Adrenal gland (tissue), 12 donors: ENCODE data around the gene CCDC3. TPM values are rescaled to one million over a fixed set of nuclear protein-coding genes. Genes with fewer than 3 reads are reported as not detected.

ENCODE experiments used
- DNase-seq, 7 donors: peaks; one replicate each; pipeline ENCODE4 v3.0.0-alpha.2; 2019 to 2020
- H3K27ac ChIP-seq, 5 donors: fragments of 200-600 bp; sonication (generic) in 4 of 5; 1 replicate in 3 of 5; 2 replicates in 2 of 5; pipeline versions ENCODE4 v1.5.1 to v1.8.0; 2016 to 2020; ENCODE audit warnings: mild to moderate bottlenecking in 1 of 5
- H3K27me3 ChIP-seq: fragments of 200-600 bp; 2 replicates; pipeline ENCODE4 v1.8.0; 2021
- H3K36me3 ChIP-seq, 2 donors: fragments of 200-600 bp; replicated peaks in 1 of 2; 1 replicate in 1 of 2; 2 replicates in 1 of 2; pipeline versions ENCODE4 v1.5.1 to v1.8.0; 2018 to 2022
- H3K4me1 ChIP-seq, 2 donors: fragments of 200-600 bp; replicated peaks in 1 of 2; 1 replicate in 1 of 2; 2 replicates in 1 of 2; pipeline versions ENCODE4 v1.5.1 to v1.8.0; 2018 to 2021
- H3K4me3 ChIP-seq, 4 donors: fragments of 200-600 bp; sonication (generic) in 3 of 4; one replicate each; pipeline ENCODE4 v1.5.1; 2016 to 2018
- H3K9me3 ChIP-seq, 3 donors: fragments of 200-600 bp; sonication (generic) in 1 of 3; replicated peaks in 1 of 3; 1 replicate in 2 of 3; 2 replicates in 1 of 3; pipeline versions ENCODE4 v1.5.1 to v1.8.0; 2016 to 2021
- POLR2A ChIP-seq, 2 donors: fragments of 450-650 bp; IDR thresholded peaks; one replicate each; pipeline ENCODE4 v1.6.1; 2017; ENCODE audit warnings: antibody characterized with exemption in 2 of 2, mild to moderate bottlenecking in 2 of 2, moderate library complexity in 1 of 2
- WGBS, 4 donors: extraction: QIAGEN DNeasy Blood & Tissue Kit in 2 of 4; methylation state at CpG; one replicate each; pipeline versions ENCODE4 v1.1.5 to v1.1.7; 2013 to 2017; 5-methylcytosine and 5-hydroxymethylcytosine counted together
- intact Hi-C, 2 donors: fragments of 100-400 bp; cut with DNase I; formaldehyde crosslinking; loops; one replicate each; pipeline versions ENCODE4 v1.14.1 to v1.15.0; 2022 to 2023
- polyA plus RNA-seq, 3 donors: library from polyadenylated mRNA; stranded (reverse); fragments of 200-250 nt in 2 of 3; fragments of 350-450 nt in 1 of 3; fragmentation: Illumina TruSeq in 1 of 3; extraction: RNeasy Lipid Tissue Mini Kit (QIAGEN cat#74804) in 1 of 3; gene quantifications; one replicate each; pipeline ENCODE4 v1.2.3, GENCODE V29; 2013 to 2014
- total RNA-seq, 9 donors: library from RNA; depleted of rRNA in 4 of 9; stranded (reverse); fragments of >200 nt in 4 of 9; fragments of 120-200 nt in 1 of 9; fragmentation: NEBNext Ultra II Directional in 1 of 9; extraction: Animal tissue kit (Norgen Biotek cat#: 25700) in 1 of 9; gene quantifications; one replicate each; pipeline versions ENCODE4 v1.1.0 to v1.2.4, GENCODE V29; 2013 to 2023
- TF ChIP-seq, protein P1 (sequence below), 6 experiments: fragments of 450-650 bp in 4 of 6; fragments of 200-600 bp in 2 of 6; sonication (generic) in 1 of 6; IDR thresholded peaks; 1 replicate in 5 of 6; 2 replicates in 1 of 6; pipeline versions ENCODE4 v1.5.1 to v1.8.0; 2016 to 2021; ENCODE audit warnings: antibody characterized with exemption in 6 of 6, mild to moderate bottlenecking in 2 of 6, moderate library complexity in 1 of 6
- donor health status: healthy with polysubstance abuse.
- donor health status: Bipolar disorder and iron deficiency.
- donor health status: DM: yes; HTN: yes; CAD: no.
- donor health status: DM: no; HTN: no; CAD: no.
- donor health status: DM: no; HTN: no; CAD: no.
- donor health status: DM: yes; HTN: yes; CAD: no.

The CCDC3 gene
- total and polyA plus RNA-seq, 12 donors: 1.6 to 9.9 (median 5.8) TPM

DNA sequence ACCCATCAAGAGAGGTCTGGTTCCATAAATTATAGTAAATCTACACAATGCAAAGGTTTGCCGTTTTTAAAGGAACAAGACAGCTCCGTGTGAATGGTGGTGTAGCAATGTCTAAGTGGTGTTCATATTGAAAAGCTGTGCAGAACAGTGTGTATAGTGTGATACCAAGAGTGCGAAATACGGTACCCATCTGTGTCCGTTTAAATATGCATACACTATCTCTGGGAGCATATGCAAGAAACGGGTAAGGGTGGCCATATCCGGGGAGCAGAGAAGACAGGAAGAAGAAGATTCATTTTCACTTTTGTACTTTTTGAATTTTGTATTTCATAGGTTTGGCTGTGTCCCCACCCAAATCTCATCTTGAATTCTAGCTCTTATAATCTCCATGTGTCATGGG, 102.0 kb downstream of the CCDC3 start:
- Histone ChIP-seq H3K27ac (no peak overlapping the region), H3K4me1 (peaks cover 0 to 3% of the 10 kb centered on the region in 2 donors), H3K4me3 (no peak overlapping the region), H3K9me3 (no peaks in the 10 kb centered on the region), H3K27me3 (no peaks in the 10 kb centered on the region), H3K36me3 (no peaks in the 10 kb centered on the region)
- intact Hi-C loops: no loop called here
- 80 to 89% (median 83%) methylated on average over 7 of the region's 7 CpGs for WGBS, 4 donors
- TF ChIP-seq POLR2A (IDR thresholded peaks at IDR 0.05): no peak
- TF ChIP-seq, protein P1, sequence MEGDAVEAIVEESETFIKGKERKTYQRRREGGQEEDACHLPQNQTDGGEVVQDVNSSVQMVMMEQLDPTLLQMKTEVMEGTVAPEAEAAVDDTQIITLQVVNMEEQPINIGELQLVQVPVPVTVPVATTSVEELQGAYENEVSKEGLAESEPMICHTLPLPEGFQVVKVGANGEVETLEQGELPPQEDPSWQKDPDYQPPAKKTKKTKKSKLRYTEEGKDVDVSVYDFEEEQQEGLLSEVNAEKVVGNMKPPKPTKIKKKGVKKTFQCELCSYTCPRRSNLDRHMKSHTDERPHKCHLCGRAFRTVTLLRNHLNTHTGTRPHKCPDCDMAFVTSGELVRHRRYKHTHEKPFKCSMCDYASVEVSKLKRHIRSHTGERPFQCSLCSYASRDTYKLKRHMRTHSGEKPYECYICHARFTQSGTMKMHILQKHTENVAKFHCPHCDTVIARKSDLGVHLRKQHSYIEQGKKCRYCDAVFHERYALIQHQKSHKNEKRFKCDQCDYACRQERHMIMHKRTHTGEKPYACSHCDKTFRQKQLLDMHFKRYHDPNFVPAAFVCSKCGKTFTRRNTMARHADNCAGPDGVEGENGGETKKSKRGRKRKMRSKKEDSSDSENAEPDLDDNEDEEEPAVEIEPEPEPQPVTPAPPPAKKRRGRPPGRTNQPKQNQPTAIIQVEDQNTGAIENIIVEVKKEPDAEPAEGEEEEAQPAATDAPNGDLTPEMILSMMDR (IDR thresholded peaks at IDR 0.05): no peak
- DNase-seq: peak in 1 of 7 donors; percentile 1

DNA sequence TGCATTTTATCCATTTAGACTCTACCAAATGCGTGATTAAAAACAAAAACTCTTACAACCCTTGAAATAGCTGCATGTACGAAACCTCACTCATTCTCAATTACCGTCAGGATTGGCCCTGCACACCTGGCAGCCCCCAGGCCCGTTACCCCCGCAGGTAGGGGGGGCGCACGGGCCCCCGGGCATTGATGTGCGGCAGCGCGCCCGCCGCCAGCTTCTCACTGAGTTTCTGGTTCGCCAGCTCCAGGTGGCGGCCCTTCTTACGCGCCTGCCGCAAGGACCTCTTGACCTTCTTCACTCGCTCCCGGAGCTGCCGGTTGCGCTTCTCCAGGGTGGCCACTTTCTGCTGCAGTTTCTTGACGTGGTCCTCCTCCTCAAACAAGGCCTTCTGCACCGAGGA, 103.2 kb downstream of the CCDC3 start:
- DNase-seq: peak in 1 of 7 donors; percentile 11
- H3K36me3 ChIP-seq: no peaks in the 10 kb centered on the region
- no peaks in the 10 kb centered on the region for H3K27me3 ChIP-seq
- intact Hi-C loops: no loop called here
- H3K9me3 ChIP-seq: no peaks in the 10 kb centered on the region
- peaks cover 0 to 3% of the 10 kb centered on the region in 2 donors for H3K4me1 ChIP-seq
- H3K4me3 ChIP-seq: no peak overlapping the region
- WGBS, 4 donors: 90 to 93% (median 92%) methylated on average over 24 of the region's 24 CpGs
- H3K27ac ChIP-seq: no peak overlapping the region
- TF ChIP-seq, protein P1 (IDR thresholded peaks at IDR 0.05): no peak
- no peak for TF ChIP-seq POLR2A (IDR thresholded peaks at IDR 0.05)

- TF ChIP-seq POLR2A (IDR thresholded peaks at IDR 0.05): no peak
- TF ChIP-seq, protein P1 (IDR thresholded peaks at IDR 0.05): no peak
- Histone ChIP-seq H3K27ac (no peak overlapping the region), H3K27me3 (no peaks in the 10 kb centered on the region), H3K4me3 (no peak overlapping the region), H3K36me3 (no peaks in the 10 kb centered on the region), H3K4me1 (peaks cover 0 to 3% of the 10 kb centered on the region in 2 donors), H3K9me3 (no peaks in the 10 kb centered on the region)
- intact Hi-C loops: no loop called here
- DNase-seq: peak in 1 of 7 donors; percentile 11
- WGBS, 4 donors: 85 to 89% (median 86%) methylated on average over 6 of the region's 6 CpGs
These were observed 104.2 kb downstream of the CCDC3 start for GRCh38 chr10:12897278-12897677.

DNA sequence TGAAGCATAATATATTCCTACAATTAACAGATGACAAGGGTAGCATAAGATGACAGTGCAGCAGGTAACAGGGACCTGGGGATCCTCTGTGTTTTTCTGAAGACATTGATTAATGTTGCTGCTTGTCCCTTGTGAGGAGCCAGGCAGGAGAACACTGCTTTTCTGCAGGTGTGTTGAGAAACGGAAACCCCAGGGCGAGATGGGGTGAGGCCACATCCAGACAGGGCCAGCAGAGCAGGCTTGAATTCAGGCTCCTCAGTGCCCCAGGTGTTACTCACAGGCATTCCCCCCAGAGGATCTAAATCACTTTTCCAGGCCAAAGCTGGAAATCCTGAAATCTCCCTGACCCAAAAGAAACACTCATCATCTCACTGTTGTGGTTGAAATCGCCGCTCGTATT, 105.3 kb downstream of the CCDC3 start:
- Histone ChIP-seq H3K27ac (no peak overlapping the region), H3K4me3 (no peak overlapping the region), H3K4me1 (no peaks in the 10 kb centered on the region), H3K36me3 (no peaks in the 10 kb centered on the region), H3K27me3 (no peaks in the 10 kb centered on the region), H3K9me3 (no peaks in the 10 kb centered on the region)
- intact Hi-C loops: no loop called here
- no peak for TF ChIP-seq POLR2A (IDR thresholded peaks at IDR 0.05)
- TF ChIP-seq, protein P1 (IDR thresholded peaks at IDR 0.05): no peak
- 88 to 100% (median 92%) methylated on average over 5 of the region's 5 CpGs for WGBS, 4 donors
- DNase-seq: peak in 1 of 7 donors; percentile 30
